T-helper 17 cell (primary cell): ENCODE measurements around the gene EIF4E2. TPM values are rescaled to one million over a fixed set of nuclear protein-coding genes. Genes with fewer than 3 reads are reported as not detected.
A peak's percentile ranks its signal among the peaks of the same experiment; 100 is the strongest.

Source experiments
- ATAC-seq: fragments of 150-1000 bp; cut with Tn5 transposase; 2 replicates; pipeline ENCODE4 v1.10.0; 2021; ENCODE audit warnings: mild to moderate bottlenecking, moderate library complexity
- DNase-seq, 3 donors: peaks; one replicate each; pipeline versions ENCODE4 v3.0.0 to v3.0.0-alpha.2; 2020 to 2021
- H3K9me3 ChIP-seq: one replicate; pipeline ENCODE4 v1.7.0; 2013; ENCODE audit warnings: low read length, mild to moderate bottlenecking; ENCODE audit not compliant: control insufficient read depth, poor library complexity, severe bottlenecking
- H3K27ac Mint-ChIP-seq: one replicate; pipeline ENCODE4 v1.8.0; 2022; ENCODE audit warnings: mild to moderate bottlenecking, moderate library complexity, mixed read lengths
- H3K27me3 Mint-ChIP-seq: one replicate; pipeline ENCODE4 v1.8.0; 2022; ENCODE audit warnings: mixed read lengths
- H3K36me3 Mint-ChIP-seq: one replicate; pipeline ENCODE4 v1.8.0; 2022; ENCODE audit warnings: low read depth, mixed read lengths
- H3K4me1 Mint-ChIP-seq: one replicate; pipeline ENCODE4 v1.8.0; 2022; ENCODE audit warnings: mild to moderate bottlenecking, mixed read lengths
- H3K4me3 Mint-ChIP-seq: one replicate; pipeline ENCODE4 v1.8.0; 2022; ENCODE audit warnings: mild to moderate bottlenecking, moderate library complexity, mixed read lengths
- total RNA-seq, 4 donors: library from RNA in 2 of 4; stranded (reverse) in 2 of 4; gene quantifications; one replicate each; pipeline ENCODE4 v1.2.3 and lab custom pipeline; 2022 to 2026

The EIF4E2 gene
- total RNA-seq, 2 donors from 2014 or later, result 52.1 to 58.8 TPM

DNA sequence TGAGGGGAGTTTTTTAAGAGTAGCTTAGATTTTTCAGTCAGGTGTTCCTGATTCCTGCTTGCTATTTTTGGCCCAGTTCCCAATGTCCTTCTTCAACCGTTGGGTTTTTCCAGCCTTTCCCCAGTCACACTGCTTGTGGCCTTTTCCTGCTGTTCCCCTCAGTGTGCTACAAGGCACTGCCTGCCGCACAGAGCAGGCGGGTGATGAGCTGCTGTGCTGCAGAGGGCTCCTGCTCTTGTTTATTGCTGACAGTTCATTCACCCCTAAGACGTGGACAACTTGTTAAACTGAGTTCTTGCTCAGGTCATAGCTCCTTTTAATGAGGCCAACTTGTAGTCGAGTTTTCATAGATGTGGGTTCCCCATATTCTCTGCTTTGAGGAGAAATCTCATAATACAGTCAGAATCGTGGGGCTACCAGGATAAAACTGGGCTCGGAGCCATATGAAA is 20.6 kb downstream of the EIF4E2 start:
- ATAC-seq (no peak), DNase-seq (no peak)
- no peak overlapping the region for H3K4me3 Mint-ChIP-seq
- peak overlapping the region; percentile 24 for H3K27ac Mint-ChIP-seq
- peaks cover 13% of the 10 kb centered on the region for H3K36me3 Mint-ChIP-seq
- no peaks in the 10 kb centered on the region for H3K9me3 ChIP-seq
- H3K4me1 Mint-ChIP-seq, result peaks cover 6% of the 10 kb centered on the region
- H3K27me3 Mint-ChIP-seq, result no peaks in the 10 kb centered on the region

DNA sequence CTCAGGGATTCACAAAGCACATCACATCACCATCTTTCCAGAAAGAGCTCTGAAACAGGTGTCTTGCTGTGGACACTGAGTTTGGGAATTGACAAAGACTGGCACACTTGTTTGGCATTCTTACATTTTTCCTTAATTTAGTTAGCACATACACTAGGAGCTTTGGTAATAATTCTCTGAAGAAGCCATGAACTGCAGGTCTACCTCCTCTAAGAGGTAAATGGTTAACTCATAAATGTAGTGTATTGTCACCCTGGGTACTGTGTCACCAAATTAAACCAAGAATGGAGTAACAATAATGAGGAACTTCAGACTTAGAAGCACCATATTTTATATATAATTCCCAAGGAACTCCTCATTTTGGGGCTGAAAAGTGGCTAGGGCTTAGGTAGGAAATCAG is 22.6 kb downstream of the EIF4E2 start:
- ATAC-seq (no peak), DNase-seq (no peak)
- H3K9me3 ChIP-seq, result no peaks in the 10 kb centered on the region
- Mint-ChIP-seq H3K36me3 (peaks cover 10% of the 10 kb centered on the region), H3K27ac (no peak overlapping the region), H3K27me3 (no peaks in the 10 kb centered on the region), H3K4me3 (no peak overlapping the region), H3K4me1 (peaks cover 6% of the 10 kb centered on the region)

DNA sequence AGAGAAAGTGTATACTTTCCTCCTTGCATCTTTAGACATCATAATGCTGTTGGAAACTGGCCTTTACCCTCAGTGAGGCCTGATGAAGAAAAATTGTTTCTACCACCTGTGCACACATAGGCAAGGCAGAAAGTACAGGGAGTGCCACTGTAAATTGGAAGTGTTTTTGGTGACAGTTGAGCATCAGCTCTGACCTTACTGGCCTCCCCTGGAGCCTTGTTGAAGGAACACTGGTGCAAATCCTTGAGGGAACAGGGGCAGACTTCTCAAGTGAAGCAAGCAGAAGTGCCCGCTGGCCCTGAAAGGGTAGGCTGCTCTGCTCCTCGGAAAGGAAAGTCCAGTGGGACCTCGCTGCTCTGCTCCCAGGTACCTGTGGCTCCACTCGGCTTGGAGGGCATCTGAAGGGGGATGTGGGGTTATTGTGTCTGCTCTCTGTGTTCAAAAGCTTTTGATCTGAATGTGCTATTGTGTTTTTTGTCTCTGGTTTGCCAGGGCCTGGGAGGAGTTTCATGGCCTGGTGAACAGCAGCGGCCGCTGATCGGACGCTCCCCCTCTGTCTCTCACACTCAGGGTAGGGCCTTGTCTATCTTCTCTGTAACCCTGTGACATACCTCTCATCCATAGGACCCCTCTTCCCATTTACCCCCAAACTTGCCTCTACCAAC is 23.4 kb downstream of the EIF4E2 start:
- peak overlapping the region; percentile 63 for H3K27ac Mint-ChIP-seq
- H3K4me3 Mint-ChIP-seq, result no peak overlapping the region
- H3K36me3 Mint-ChIP-seq, result peaks cover 10% of the 10 kb centered on the region
- DNase-seq (no peak), ATAC-seq (no peak)
- H3K4me1 Mint-ChIP-seq, result peaks cover 5% of the 10 kb centered on the region
- H3K27me3 Mint-ChIP-seq, result no peaks in the 10 kb centered on the region
- no peaks in the 10 kb centered on the region for H3K9me3 ChIP-seq

DNA sequence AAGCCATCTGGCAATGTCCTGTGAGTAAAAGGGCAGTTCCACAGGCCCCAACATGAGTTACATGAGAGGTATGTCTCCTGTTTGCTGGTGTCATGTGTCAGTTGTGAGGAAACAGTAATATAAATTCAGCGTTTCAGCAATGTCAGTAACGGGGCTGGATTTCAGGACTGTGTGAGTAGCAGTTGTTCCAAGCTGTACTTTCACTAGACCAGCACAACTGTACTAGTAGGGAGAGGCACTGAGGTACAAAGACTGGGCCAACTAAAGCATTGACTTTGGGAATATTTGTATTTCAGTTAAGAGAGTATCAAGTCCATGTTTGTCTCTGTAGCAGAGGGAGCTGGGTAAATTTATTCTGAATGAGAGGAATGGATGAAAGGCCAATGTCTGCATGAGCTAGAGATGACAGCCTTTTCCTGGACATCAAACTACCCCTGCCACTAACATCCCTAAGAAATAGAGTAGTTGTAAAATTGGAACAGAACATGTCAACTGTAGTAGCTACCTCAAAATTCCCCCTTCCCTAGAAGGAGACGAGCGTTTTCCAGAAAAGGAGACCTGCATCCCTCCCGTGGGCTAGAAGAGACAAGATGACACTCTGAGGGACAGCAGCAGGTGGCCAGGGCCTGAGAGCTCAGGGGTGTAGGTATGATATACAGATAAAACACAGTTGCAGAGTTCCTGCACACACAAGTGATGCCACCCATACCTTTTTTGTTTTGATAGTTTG is 24.4 kb downstream of the EIF4E2 start:
- no peak overlapping the region for H3K4me3 Mint-ChIP-seq
- ATAC-seq (no peak), DNase-seq (no peak)
- H3K4me1 Mint-ChIP-seq, result peaks cover 4% of the 10 kb centered on the region
- H3K9me3 ChIP-seq, result no peaks in the 10 kb centered on the region
- no peaks in the 10 kb centered on the region for H3K27me3 Mint-ChIP-seq
- peaks cover 8% of the 10 kb centered on the region for H3K36me3 Mint-ChIP-seq
- H3K27ac Mint-ChIP-seq, result peak overlapping the region; percentile 63

DNA sequence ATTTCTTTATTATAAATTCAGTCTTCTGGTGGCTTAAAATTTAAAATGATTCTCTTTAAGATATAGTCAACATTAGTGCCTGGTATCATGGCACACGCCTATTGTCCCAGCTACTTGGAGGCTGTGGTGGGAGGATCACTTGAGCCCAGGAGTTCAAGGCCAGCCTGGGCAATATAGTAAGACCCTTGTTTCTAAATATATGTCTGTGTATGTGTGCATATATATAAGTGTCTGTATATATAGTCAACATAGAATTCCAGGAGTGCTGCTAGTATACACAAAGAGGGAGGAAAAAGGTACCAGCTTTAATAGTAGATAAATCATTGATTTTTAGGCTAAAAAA is 24.9 kb downstream of the EIF4E2 start:
- H3K4me1 Mint-ChIP-seq, result peaks cover 8% of the 10 kb centered on the region
- H3K27me3 Mint-ChIP-seq, result no peaks in the 10 kb centered on the region
- H3K9me3 ChIP-seq, result no peaks in the 10 kb centered on the region
- ATAC-seq, result no peak
- H3K27ac Mint-ChIP-seq, result no peak overlapping the region
- DNase-seq, result no peak
- H3K36me3 Mint-ChIP-seq, result peaks cover 8% of the 10 kb centered on the region
- H3K4me3 Mint-ChIP-seq, result no peak overlapping the region

DNA sequence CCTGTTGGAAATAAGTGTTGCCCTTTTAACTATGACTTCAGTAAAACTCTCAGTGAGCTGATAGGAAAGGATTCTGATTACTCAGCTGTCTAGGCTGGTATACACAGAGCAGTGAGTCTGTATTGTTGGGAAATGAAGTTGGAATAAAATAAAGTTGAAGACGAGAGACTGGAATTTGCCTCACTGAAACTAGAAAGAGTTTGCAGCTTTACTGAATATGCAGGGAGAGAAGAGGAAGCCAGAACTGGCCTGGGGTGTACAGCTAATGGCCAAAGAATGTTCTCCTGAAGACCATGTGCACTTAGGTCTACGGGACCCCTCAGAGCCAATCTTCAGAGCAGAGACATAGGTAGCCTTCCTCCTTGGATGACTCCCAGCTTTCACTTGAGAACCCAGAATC is 26.5 kb downstream of the EIF4E2 start:
- H3K4me3 Mint-ChIP-seq, result no peak overlapping the region
- peaks cover 8% of the 10 kb centered on the region for H3K4me1 Mint-ChIP-seq
- H3K27me3 Mint-ChIP-seq, result no peaks in the 10 kb centered on the region

DNA sequence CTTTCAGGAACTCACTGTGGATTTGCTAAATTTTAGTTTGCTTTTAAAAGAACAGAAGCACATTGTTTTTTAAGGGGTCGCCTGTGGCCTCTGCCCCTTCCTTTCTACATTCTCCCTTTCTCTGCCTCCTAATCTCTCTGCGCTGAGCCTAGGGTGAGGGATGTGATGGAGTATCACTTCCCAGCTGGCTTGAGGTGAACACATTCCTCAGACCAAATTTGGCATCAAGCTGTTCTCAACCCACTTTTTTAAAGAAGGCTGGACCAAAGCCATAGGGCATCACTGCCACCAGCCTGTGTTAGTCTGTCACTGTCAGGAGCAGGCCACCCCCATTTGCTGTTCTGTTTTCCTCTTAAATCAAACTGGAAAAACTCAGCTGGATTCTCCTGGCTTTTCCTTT is 27.4 kb downstream of the EIF4E2 start:
- DNase-seq (no peak), ATAC-seq (no peak)
- Mint-ChIP-seq H3K4me3 (no peak overlapping the region), H3K27ac (no peak overlapping the region), H3K27me3 (no peaks in the 10 kb centered on the region), H3K36me3 (peaks cover 20% of the 10 kb centered on the region), H3K4me1 (peaks cover 8% of the 10 kb centered on the region)
- no peaks in the 10 kb centered on the region for H3K9me3 ChIP-seq

More for the DNA sequence above, 26.5 kb downstream of the EIF4E2 start:
- ATAC-seq (no peak), DNase-seq (no peak)
- H3K36me3 Mint-ChIP-seq, result peaks cover 16% of the 10 kb centered on the region
- no peaks in the 10 kb centered on the region for H3K9me3 ChIP-seq
- no peak overlapping the region for H3K27ac Mint-ChIP-seq

DNA sequence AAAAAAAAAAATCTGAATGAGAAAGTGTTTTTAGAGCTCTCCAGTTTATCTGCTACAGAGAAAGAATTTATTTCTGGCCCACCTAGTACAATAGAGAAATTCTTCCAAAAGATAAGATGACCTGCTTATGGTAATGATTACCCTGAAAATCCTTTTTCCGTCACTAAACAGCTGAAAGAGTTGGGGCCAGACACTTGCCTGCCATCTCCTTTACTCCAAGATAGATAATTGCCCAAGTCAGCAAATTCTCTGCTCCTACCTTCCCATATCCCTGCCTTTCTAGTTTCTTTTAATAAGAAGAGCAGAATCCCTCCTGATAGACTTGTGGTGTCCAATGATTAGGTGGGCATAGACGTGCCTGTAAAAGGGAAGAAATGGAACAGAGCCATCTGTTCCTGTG is 28.1 kb downstream of the EIF4E2 start:
- Mint-ChIP-seq H3K4me1 (peaks cover 8% of the 10 kb centered on the region), H3K27me3 (no peaks in the 10 kb centered on the region), H3K36me3 (peaks cover 24% of the 10 kb centered on the region), H3K27ac (no peak overlapping the region), H3K4me3 (no peak overlapping the region)
- no peaks in the 10 kb centered on the region for H3K9me3 ChIP-seq
- DNase-seq, result no peak
- no peak for ATAC-seq

DNA sequence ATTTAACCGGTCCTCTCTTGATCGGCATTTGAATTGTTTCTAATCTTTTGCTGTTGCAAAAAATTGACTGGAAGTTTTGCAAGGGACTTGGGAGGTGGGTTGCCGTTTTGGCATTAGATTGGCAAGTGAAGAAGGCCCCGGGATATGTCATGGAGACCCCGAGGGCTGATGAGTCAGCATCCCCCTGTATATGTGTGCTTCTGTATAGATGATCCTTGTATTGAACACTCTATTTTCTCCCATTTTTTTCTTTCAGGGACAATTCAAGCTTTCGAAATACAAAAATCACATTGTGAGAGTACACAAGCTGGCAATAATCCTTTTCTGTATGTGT is 30.1 kb downstream of the EIF4E2 start:
- Mint-ChIP-seq H3K4me1 (peaks cover 5% of the 10 kb centered on the region), H3K27me3 (no peaks in the 10 kb centered on the region), H3K27ac (no peak overlapping the region), H3K4me3 (no peak overlapping the region), H3K36me3 (peaks cover 19% of the 10 kb centered on the region)
- H3K9me3 ChIP-seq, result no peaks in the 10 kb centered on the region
- DNase-seq (no peak), ATAC-seq (no peak)

DNA sequence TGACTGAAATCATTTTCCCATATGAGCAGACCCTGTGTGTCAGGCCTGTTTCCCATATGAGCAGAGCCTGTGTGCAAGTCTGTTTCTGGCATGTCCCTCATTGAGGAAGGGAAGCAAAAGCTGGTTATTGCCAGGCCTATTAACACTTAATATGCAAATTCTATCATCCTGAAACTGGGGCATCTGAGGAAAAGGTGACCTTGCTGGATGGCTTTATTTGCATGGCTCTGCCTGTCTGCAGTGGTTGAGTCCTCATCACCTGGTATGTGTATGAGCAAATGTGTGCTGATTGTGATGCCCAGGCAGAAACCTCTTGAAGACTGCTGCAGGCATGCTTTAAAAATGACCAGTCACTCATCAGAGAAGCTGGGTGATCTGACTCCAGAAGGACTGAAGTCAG is 31.2 kb downstream of the EIF4E2 start:
- H3K9me3 ChIP-seq, result no peaks in the 10 kb centered on the region
- Mint-ChIP-seq H3K27me3 (no peaks in the 10 kb centered on the region), H3K4me1 (peaks cover 5% of the 10 kb centered on the region), H3K4me3 (no peak overlapping the region), H3K27ac (no peak overlapping the region), H3K36me3 (peaks cover 19% of the 10 kb centered on the region)
- DNase-seq (no peak), ATAC-seq (no peak)

DNA sequence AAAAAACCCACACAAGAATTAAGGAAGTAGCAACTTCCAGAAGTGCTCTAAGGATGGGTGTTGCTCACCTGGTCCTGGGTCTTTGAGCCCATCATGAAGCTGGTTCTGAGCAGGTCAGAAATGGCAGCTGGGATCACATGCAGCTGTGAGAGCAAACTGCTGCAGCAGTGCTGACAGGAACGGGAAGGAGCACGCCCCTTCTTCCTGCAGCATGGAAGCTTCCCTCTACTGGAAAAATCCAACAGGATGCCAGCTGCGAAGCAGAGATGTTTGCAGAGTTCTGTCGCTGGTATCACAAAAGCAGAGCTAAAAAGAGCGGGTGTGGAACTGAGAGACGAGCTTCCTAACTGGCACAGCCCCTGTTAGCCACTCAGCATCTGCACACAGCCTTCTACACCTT is 33.7 kb downstream of the EIF4E2 start:
- Mint-ChIP-seq H3K36me3 (peaks cover 19% of the 10 kb centered on the region), H3K27me3 (no peaks in the 10 kb centered on the region), H3K4me1 (peaks cover 5% of the 10 kb centered on the region), H3K27ac (no peak overlapping the region), H3K4me3 (no peak overlapping the region)
- DNase-seq, result no peak
- no peaks in the 10 kb centered on the region for H3K9me3 ChIP-seq
- ATAC-seq, result no peak

DNA sequence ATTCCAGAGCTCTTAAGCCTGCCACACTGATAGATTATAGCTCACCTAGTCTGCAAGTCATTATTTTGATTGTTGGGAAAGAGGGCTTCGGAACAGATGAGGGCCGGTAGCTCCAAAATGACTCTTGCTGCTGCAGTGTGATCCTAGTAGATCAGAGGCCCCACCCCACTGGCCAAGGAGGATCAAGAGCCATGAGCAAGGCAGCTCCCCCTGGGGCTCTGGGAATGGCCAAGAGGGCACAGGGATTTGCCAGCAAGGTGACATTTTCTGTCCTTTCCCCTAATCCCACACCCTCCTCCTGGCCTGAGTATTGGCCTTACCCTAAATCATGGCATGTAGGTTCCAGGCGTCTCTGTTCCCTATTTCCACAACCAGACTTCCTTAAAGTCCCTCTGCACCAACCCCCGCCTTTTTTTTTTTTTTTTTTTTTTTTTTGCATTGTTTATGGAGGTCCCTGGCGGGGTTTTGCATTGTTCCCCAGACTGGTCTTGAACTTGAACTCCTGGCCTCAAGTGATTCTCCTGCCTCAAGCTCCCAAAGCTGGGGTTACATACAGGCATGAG is 36.5 kb downstream of the EIF4E2 start:
- Mint-ChIP-seq H3K4me3 (no peak overlapping the region), H3K27me3 (no peaks in the 10 kb centered on the region)

DNA sequence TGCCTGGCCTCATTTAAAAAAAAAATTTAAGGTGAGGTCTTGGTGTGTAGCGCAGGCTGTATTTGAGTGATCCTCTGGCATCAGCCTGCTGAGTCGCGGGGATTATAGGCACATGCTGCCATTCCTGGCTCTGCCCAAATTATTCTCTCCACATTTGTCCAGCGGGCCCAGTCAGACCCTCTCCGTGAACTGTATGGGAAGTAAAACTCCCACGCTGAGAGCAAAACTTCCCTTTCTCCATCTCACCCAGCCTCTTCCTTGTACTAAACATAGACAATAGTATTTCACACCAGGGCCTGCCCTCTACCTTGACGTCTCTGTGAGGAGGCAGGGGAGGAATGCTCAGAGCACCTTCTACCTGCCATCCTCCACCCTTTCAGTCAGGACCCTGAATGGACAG is 37.0 kb downstream of the EIF4E2 start:
- ATAC-seq (no peak), DNase-seq (no peak)
- Mint-ChIP-seq H3K27ac (no peak overlapping the region), H3K4me3 (no peak overlapping the region), H3K27me3 (no peaks in the 10 kb centered on the region), H3K4me1 (no peaks in the 10 kb centered on the region), H3K36me3 (peaks cover 11% of the 10 kb centered on the region)
- no peaks in the 10 kb centered on the region for H3K9me3 ChIP-seq

More for the DNA sequence above, 36.5 kb downstream of the EIF4E2 start:
- ATAC-seq, result no peak
- H3K27ac Mint-ChIP-seq, result no peak overlapping the region
- peaks cover 12% of the 10 kb centered on the region for H3K36me3 Mint-ChIP-seq
- no peak for DNase-seq
- no peaks in the 10 kb centered on the region for H3K4me1 Mint-ChIP-seq
- H3K9me3 ChIP-seq, result no peaks in the 10 kb centered on the region

DNA sequence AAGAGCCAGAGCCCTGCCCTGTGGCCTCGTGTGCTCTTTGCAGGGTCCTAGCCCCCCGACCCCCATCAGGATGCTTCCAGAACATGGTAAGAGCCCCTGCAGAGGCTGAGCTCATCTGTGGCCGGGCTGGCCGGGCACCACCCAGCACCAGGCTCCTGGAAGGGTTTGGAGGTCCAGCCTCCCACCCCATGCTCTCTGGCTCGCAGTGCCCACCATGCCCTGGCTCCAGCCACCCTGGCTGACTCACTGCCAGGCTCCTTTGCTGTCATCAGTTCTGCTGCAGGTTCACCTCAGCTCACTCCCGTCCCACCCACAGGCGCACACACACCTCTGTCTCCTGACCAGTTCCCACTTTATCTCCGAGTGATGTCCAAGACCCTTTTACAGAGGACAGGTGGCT is 37.5 kb downstream of the EIF4E2 start:
- DNase-seq (no peak), ATAC-seq (no peak)
- H3K4me3 Mint-ChIP-seq, result no peak overlapping the region
- no peak overlapping the region for H3K27ac Mint-ChIP-seq
- H3K27me3 Mint-ChIP-seq, result no peaks in the 10 kb centered on the region
- H3K4me1 Mint-ChIP-seq, result no peaks in the 10 kb centered on the region
- H3K9me3 ChIP-seq, result no peaks in the 10 kb centered on the region
- peaks cover 6% of the 10 kb centered on the region for H3K36me3 Mint-ChIP-seq
